Gastrocnemius medialis (tissue), 4 donors: ENCODE measurements around the gene FTSJ3.
"Not testable (repeated sequence)": the region's sequence is repeated elsewhere in the genome, so short reads cannot be mapped to it uniquely, and the experiment has no call there.

Experiments used
- CTCF ChIP-seq, 5 experiments: fragments of 450-650 bp in 3 of 5; fragments of 200-600 bp in 2 of 5; sonication (generic) in 2 of 5; IDR thresholded peaks in 4 of 5; conservative IDR thresholded peaks in 1 of 5; 1 replicate in 4 of 5; 2 replicates in 1 of 5; pipeline ENCODE4 v1.5.1; 2016 to 2019; ENCODE audit warnings: antibody characterized with exemption in 5 of 5, mild to moderate bottlenecking in 3 of 5, moderate library complexity in 3 of 5
- POLR2A ChIP-seq, 2 donors: fragments of 450-650 bp; IDR thresholded peaks; one replicate each; pipeline ENCODE4 v1.6.1; 2017; ENCODE audit warnings: antibody characterized with exemption in 2 of 2, mild to moderate bottlenecking in 2 of 2, moderate library complexity in 2 of 2

- TF ChIP-seq CTCF (IDR thresholded peaks at IDR 0.05 in 4 of 5, conservative IDR thresholded peaks at IDR 0.05 in 1 of 5); POLR2A (IDR thresholded peaks at IDR 0.05): not testable (repeated sequence)
Measured at GRCh38 chr17:63843387-63843888, 16.0 kb upstream of the FTSJ3 start.
